Peyer's patch (tissue), 4 donors: ENCODE data around the gene FBLN1. TPM values are rescaled to one million over a fixed set of nuclear protein-coding genes. Genes with fewer than 3 reads are reported as not detected.

Experiments used
- DNase-seq, 3 donors: peaks; one replicate each; pipeline ENCODE4 v3.0.0-alpha.2; 2017 to 2019
- H3K27ac ChIP-seq, 4 donors: fragments of 200-600 bp; sonication (generic); one replicate each; pipeline ENCODE4 v1.5.1; 2016 to 2019
- H3K27me3 ChIP-seq, 2 donors: fragments of 200-600 bp; sonication (generic); one replicate each; pipeline ENCODE4 v1.5.1; 2019
- H3K36me3 ChIP-seq, 3 donors: fragments of 200-600 bp; sonication (generic); one replicate each; pipeline ENCODE4 v1.5.1; 2016 to 2019
- H3K4me1 ChIP-seq, 4 donors: fragments of 200-600 bp; sonication (generic); one replicate each; pipeline ENCODE4 v1.5.1; 2016 to 2019
- H3K4me3 ChIP-seq, 4 donors: fragments of 200-600 bp; sonication (generic); 1 replicate in 3 of 4; 2 replicates in 1 of 4; pipeline ENCODE4 v1.5.1; 2016 to 2019; ENCODE audit warnings: mild to moderate bottlenecking in 1 of 4
- H3K9me3 ChIP-seq, 4 donors: fragments of 200-600 bp; sonication (generic); one replicate each; pipeline ENCODE4 v1.5.1; 2016 to 2019; ENCODE audit warnings: mild to moderate bottlenecking in 1 of 4
- POLR2A ChIP-seq, 2 donors: fragments of 450-650 bp; IDR thresholded peaks; one replicate each; pipeline ENCODE4 v1.5.1; 2017; ENCODE audit warnings: antibody characterized with exemption in 2 of 2, mild to moderate bottlenecking in 2 of 2, moderate library complexity in 2 of 2
- total RNA-seq, 4 donors: library from RNA; depleted of rRNA; stranded (reverse); fragments of >200 nt; gene quantifications; one replicate each; pipeline ENCODE4 v1.1.0, GENCODE V29; 2016
- TF ChIP-seq, protein P1 (sequence below), 6 experiments: fragments of 450-650 bp in 4 of 6; fragments of 200-600 bp in 2 of 6; sonication (generic) in 1 of 6; IDR thresholded peaks; one replicate each; pipeline ENCODE4 v1.5.1; 2017 to 2019; ENCODE audit warnings: antibody characterized with exemption in 6 of 6, mild to moderate bottlenecking in 3 of 6, moderate library complexity in 1 of 6

FBLN1 gene
- total RNA-seq, 4 donors from 2014 or later: 29.8 to 162 (median 136) TPM

DNA sequence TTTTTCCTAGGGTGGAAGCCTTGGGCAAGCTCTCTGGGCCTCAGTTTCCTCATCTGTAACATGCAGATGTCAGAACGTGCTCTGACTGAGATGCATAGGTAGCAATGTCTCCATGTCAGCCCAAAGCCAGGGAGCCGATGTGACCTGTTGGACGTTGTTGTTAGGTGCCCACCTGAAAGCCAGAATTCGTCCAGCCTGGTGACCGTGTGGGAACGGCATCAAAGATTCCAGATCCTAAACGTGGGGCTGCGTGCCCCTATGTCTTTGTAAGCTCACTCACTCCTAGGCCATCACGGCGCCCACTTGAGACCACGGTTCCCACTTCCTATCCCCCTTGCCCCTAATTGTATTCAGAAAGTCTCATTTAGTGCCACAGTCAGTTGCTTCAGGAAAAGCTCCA is 48.2 kb downstream of the FBLN1 start:
- Histone ChIP-seq H3K36me3 (no peaks in the 10 kb centered on the region), H3K9me3 (no peaks in the 10 kb centered on the region), H3K4me1 (peaks cover 0 to 45% (median 0%) of the 10 kb centered on the region in 4 donors), H3K4me3 (no peak overlapping the region), H3K27ac (peak overlapping the region; percentile 27 to 83 (median 66)), H3K27me3 (no peaks in the 10 kb centered on the region)
- peak in 1 of 3 donors; percentile 13 for DNase-seq
- no peak for TF ChIP-seq POLR2A (IDR thresholded peaks at IDR 0.05)
- TF ChIP-seq, protein P1, sequence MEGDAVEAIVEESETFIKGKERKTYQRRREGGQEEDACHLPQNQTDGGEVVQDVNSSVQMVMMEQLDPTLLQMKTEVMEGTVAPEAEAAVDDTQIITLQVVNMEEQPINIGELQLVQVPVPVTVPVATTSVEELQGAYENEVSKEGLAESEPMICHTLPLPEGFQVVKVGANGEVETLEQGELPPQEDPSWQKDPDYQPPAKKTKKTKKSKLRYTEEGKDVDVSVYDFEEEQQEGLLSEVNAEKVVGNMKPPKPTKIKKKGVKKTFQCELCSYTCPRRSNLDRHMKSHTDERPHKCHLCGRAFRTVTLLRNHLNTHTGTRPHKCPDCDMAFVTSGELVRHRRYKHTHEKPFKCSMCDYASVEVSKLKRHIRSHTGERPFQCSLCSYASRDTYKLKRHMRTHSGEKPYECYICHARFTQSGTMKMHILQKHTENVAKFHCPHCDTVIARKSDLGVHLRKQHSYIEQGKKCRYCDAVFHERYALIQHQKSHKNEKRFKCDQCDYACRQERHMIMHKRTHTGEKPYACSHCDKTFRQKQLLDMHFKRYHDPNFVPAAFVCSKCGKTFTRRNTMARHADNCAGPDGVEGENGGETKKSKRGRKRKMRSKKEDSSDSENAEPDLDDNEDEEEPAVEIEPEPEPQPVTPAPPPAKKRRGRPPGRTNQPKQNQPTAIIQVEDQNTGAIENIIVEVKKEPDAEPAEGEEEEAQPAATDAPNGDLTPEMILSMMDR (IDR thresholded peaks at IDR 0.05): no peak

DNA sequence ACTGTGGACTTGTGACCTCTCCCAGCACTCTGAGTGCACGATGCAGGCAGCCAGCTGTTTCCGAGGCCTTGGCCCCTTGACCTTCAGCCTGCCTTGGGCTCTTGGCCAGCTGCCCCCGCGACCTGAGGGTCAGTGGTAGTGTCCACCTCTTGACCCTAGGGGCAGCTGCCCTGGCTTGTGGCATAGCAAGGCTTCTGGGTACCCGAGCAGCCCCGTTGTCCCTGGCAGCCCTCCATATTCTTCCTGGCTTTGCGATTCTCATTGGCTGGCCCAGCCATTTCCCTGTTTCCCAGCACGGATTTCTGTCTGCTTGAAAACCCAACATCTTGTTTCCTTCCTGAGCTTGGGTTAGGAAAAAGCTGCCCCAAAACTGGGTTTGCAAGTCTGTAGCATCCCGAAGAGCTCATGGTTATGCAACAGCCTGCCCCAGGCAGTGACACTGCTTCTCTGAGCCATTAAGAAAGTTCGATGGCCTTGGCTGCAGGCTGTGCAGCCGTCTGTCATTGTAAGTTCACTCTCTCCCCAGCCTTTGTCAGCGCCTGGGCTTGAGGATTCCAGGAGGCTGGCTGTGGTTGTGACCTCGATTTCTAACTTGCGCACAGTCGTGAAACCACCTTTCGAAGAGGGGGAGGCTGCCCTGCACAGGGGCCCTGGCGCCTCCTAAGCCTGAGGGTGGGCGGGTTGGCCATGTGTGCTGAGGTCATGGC is 48.8 kb downstream of the FBLN1 start:
- Histone ChIP-seq H3K27me3 (no peaks in the 10 kb centered on the region), H3K4me1 (peaks cover 0 to 45% (median 0%) of the 10 kb centered on the region in 4 donors), H3K36me3 (no peaks in the 10 kb centered on the region), H3K9me3 (no peaks in the 10 kb centered on the region), H3K4me3 (no peak overlapping the region), H3K27ac (peak overlapping the region; percentile 22 to 83 (median 74))
- peak in 1 of 3 donors; percentile 47 for DNase-seq
- TF ChIP-seq POLR2A (IDR thresholded peaks at IDR 0.05): no peak
- TF ChIP-seq, protein P1 (IDR thresholded peaks at IDR 0.05): no peak

DNA sequence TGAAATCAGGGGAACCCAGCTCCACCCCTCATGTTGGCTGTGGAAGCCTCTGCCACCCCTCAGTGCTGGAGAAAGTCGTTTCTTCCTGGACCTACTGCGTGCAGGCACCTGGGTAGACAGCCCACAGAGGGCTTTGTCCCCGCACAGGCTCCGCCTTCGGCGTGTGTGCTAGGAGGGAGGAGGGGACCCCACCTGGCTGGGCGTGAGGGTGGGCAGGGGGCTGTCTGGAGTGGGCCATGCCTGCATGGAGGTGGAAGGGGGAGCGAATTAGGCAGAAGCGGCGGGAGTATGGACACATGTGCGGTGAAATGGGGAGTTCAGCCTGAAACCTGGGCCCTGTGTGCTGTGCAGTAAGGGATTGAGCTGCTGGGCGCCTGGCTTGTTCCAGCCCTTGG is 49.3 kb downstream of the FBLN1 start:
- TF ChIP-seq, protein P1 (IDR thresholded peaks at IDR 0.05): no peak
- no peak for TF ChIP-seq POLR2A (IDR thresholded peaks at IDR 0.05)
- peak in 1 of 3 donors; percentile 48 for DNase-seq
- Histone ChIP-seq H3K9me3 (no peaks in the 10 kb centered on the region), H3K4me1 (peaks cover 0 to 45% (median 0%) of the 10 kb centered on the region in 4 donors), H3K36me3 (no peaks in the 10 kb centered on the region), H3K27ac (peak overlapping the region; percentile 22 to 83 (median 74)), H3K27me3 (no peaks in the 10 kb centered on the region), H3K4me3 (no peak overlapping the region)

DNA sequence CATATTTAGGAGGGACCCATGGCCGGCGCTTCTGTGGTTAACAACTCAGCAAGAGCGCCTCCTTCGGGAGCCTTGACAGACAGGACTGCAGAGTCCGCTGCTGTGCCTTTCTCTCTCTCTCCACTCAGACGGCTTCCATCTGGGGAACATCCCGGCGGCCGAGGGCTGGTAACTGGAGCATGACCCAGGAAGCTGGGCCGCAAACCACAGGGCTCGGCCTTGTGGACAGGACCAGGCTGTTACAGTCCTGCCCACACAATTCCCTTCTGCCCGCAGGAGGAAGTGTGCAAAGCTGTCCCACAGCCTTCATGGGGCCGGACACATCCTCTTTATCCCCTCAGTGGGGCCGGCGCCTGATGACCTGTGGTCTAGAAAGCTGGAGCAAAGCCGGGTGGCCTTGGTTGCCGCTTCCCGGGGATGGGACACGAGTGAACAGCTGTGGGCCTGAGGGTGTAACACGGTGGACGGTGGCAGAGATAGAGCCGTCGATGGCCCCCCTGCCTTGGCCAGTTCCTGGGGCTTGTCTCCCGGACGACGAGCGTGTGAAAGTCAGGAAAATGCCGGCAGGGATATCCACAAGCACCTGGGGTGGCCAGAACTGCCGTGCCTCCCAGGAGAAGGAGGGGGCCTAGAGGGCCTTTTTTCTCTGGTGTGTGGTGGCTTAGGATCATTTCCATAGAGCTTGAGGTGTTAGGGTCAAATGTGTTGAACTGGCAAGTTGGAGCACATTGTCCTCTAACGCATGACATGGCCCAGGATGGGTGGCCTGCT is 50.1 kb downstream of the FBLN1 start:
- Histone ChIP-seq H3K27ac (peak overlapping the region; percentile 60 to 83 (median 74)), H3K27me3 (no peaks in the 10 kb centered on the region), H3K36me3 (no peaks in the 10 kb centered on the region), H3K4me1 (peaks cover 0 to 45% (median 0%) of the 10 kb centered on the region in 4 donors), H3K9me3 (no peaks in the 10 kb centered on the region), H3K4me3 (no peak overlapping the region)
- peak in 2 of 3 donors; percentile 53 to 60 for DNase-seq
- TF ChIP-seq POLR2A (IDR thresholded peaks at IDR 0.05): no peak
- TF ChIP-seq, protein P1 (IDR thresholded peaks at IDR 0.05): no peak

DNA sequence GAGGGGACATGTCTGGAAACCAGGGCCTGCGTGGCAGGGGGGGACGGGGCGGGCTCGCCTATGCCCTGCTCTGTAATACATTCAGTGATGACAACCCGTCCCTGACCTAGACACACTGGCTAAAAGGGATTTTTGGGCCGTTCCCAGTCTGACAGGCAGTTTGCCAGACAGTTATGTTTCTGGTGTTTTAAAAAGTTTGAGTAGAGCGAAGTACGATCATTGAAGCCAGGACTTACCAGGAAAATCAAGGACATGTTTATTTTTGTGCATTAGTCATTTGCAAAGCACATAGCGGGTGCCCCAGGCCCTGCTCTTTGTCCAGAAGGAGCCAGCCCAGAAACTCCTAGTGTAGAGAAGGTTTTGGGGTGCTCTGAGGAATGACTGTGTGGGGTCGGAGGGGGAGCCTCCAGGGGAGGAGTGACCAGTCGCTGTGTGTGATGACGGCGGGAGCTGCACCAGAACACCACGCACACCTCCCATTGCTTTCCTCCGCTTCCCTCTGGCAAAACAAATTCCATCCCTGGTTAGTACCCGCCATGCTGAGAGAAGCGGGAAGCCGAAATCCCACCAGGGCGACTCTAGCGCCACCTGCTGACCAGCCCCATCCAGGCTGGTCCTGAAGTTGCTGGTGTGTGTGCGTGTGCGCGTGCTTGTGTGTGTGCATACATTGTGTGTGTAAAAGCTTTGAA is 50.8 kb downstream of the FBLN1 start:
- H3K4me3 ChIP-seq: no peak overlapping the region
- H3K27me3 ChIP-seq: no peaks in the 10 kb centered on the region
- DNase-seq: peak in 2 of 3 donors; percentile 78
- H3K27ac ChIP-seq: peak overlapping the region; percentile 60 to 83 (median 74)
- H3K9me3 ChIP-seq: no peaks in the 10 kb centered on the region
- peaks cover 0 to 42% (median 0%) of the 10 kb centered on the region in 4 donors for H3K4me1 ChIP-seq
- H3K36me3 ChIP-seq: no peaks in the 10 kb centered on the region
- TF ChIP-seq POLR2A (IDR thresholded peaks at IDR 0.05): no peak
- TF ChIP-seq, protein P1 (IDR thresholded peaks at IDR 0.05): peak; percentile 47 to 71 (median 68)
